HepG2 (cell line): ENCODE data around the gene REM2. TPM values are rescaled to one million over a fixed set of nuclear protein-coding genes. Genes with fewer than 3 reads are reported as not detected.

Source experiments
- CREBL2 ChIP-seq: sonication (generic); formaldehyde crosslinking; IDR thresholded peaks from 2 replicates; pipeline ENCODE4 v1.8.1; 2023; ENCODE audit warnings: missing genetic modification reagents, mild to moderate bottlenecking, borderline replicate concordance
- HNRNPK ChIP-seq: fragments of 200-400 bp; formaldehyde crosslinking; IDR thresholded peaks from 2 replicates; pipeline ENCODE4 v1.6.1; 2018; ENCODE audit warnings: low read length, low read depth, moderate library complexity, mild to moderate bottlenecking; ENCODE audit not compliant: poor library complexity, severe bottlenecking
- KLF16 ChIP-seq, 2 experiments: sonication (generic) in 1 of 2; formaldehyde crosslinking in 1 of 2; IDR thresholded peaks; 2 replicates each; pipeline versions ENCODE4 v1.6.1 to v1.8.0; 2016 to 2023; ENCODE audit warnings: missing genetic modification reagents in 2 of 2, missing compliant biosample characterization in 1 of 2
- NRL ChIP-seq: sonication (generic); formaldehyde crosslinking; IDR thresholded peaks from 2 replicates; pipeline ENCODE4 v1.5.0; 2020; ENCODE audit warnings: missing genetic modification reagents, mild to moderate bottlenecking, moderate library complexity, borderline replicate concordance
- PCBP2 ChIP-seq: fragments of 200-400 bp; formaldehyde crosslinking; optimal IDR thresholded peaks from 2 replicates; pipeline ENCODE3; 2018; ENCODE audit warnings: low read length, low read depth; ENCODE audit not compliant: poor library complexity, severe bottlenecking
- PHB2 ChIP-seq: fragments of 450-650 bp; IDR thresholded peaks from 2 replicates; pipeline ENCODE4 v1.6.1; 2018; ENCODE audit not compliant: partially characterized antibody
- PHF21A ChIP-seq: sonication (generic); formaldehyde crosslinking; IDR thresholded peaks from 2 replicates; pipeline ENCODE4 v1.5.0; 2020; ENCODE audit warnings: mild to moderate bottlenecking, missing genetic modification reagents
- POLR2AphosphoS2 ChIP-seq: IDR thresholded peaks from 2 replicates; pipeline ENCODE4 v1.6.1; 2011; ENCODE audit warnings: low read depth, low read length, improper control_type of control experiment
- PRDM15 ChIP-seq: sonication (generic); formaldehyde crosslinking; IDR thresholded peaks from 2 replicates; pipeline ENCODE4 v1.4.0; 2020; ENCODE audit warnings: missing genetic modification reagents
- ZKSCAN8 ChIP-seq: IDR thresholded peaks from 2 replicates; pipeline ENCODE4 v1.6.1; 2016; ENCODE audit warnings: borderline replicate concordance, missing genetic modification reagents, missing compliant biosample characterization
- ZNF382 ChIP-seq: sonication (generic); formaldehyde crosslinking; IDR thresholded peaks from 2 replicates; pipeline ENCODE4 v1.5.0; 2020; ENCODE audit warnings: missing genetic modification reagents, mild to moderate bottlenecking, borderline replicate concordance
- ZNF549 ChIP-seq: sonication (generic); formaldehyde crosslinking; IDR thresholded peaks from 2 replicates; pipeline ENCODE4 v1.5.0; 2020; ENCODE audit warnings: missing genetic modification reagents
- ZNF550 ChIP-seq: sonication (generic); formaldehyde crosslinking; IDR thresholded peaks from 2 replicates; pipeline ENCODE4 v1.4.0; 2020; ENCODE audit warnings: mild to moderate bottlenecking, missing genetic modification reagents, borderline replicate concordance
- ZNF558 ChIP-seq: sonication (generic); formaldehyde crosslinking; IDR thresholded peaks from 2 replicates; pipeline ENCODE4 v1.9.0; 2022; ENCODE audit warnings: mild to moderate bottlenecking, missing genetic modification reagents, borderline replicate concordance
- ZNF574 ChIP-seq: sonication (generic); formaldehyde crosslinking; IDR thresholded peaks from 2 replicates; pipeline ENCODE4 v1.4.0; 2020; ENCODE audit warnings: missing genetic modification reagents
- ZNF737 ChIP-seq: sonication (generic); formaldehyde crosslinking; IDR thresholded peaks from 2 replicates; pipeline ENCODE4 v1.5.0; 2020; ENCODE audit warnings: missing genetic modification reagents, mild to moderate bottlenecking, borderline replicate concordance
- ZNF879 ChIP-seq: sonication (generic); formaldehyde crosslinking; IDR thresholded peaks from 2 replicates; pipeline ENCODE4 v1.8.1; 2023; ENCODE audit warnings: missing genetic modification reagents
- ZNF891 ChIP-seq: sonication (generic); formaldehyde crosslinking; IDR thresholded peaks from 2 replicates; pipeline ENCODE4 v1.5.0; 2020; ENCODE audit warnings: mild to moderate bottlenecking, missing genetic modification reagents
- polyA plus RNA-seq, 8 experiments: library from polyadenylated mRNA; depleted of rRNA in 3 of 8; stranded (reverse) in 7 of 8; unstranded in 1 of 8; fragments of >200 nt; fragmentation: Illumina TruSeq in 4 of 8; extraction: Trizol in 4 of 8; gene quantifications; 2 replicates each; pipeline versions ENCODE4 v1.2.1 to v1.2.3, GENCODE V29; 2011 to 2016; ENCODE audit warnings: low read depth in 4 of 8, missing spikeins in 1 of 8, mixed read lengths in 1 of 8; ENCODE audit not compliant: insufficient read depth in 1 of 8
- total RNA-seq, 5 experiments: library from RNA; depleted of rRNA; stranded (reverse); fragments of >200 nt; fragmentation: Illumina TruSeq; extraction: Trizol; gene quantifications; 2 replicates each; pipeline ENCODE4 v1.2.3, GENCODE V29; 2016; ENCODE audit warnings: low read depth in 1 of 5

The REM2 gene
- total and polyA plus RNA-seq, 2 of the 13 experiments (the other 11 are each of a cell fraction or from before 2014, with no cell fraction given), result 0.20 TPM; not detected in 1

- TF ChIP-seq POLR2AphosphoS2 (no peak), ZNF891 (peak; percentile 92), ZNF879 (CRISPR knock-in tag) (peak; percentile 85; the same call in 1 of the 2 replicates), NRL (peak; percentile 96), ZNF737 (CRISPR knock-in tag) (peak; percentile 30; the same call in 1 of the 2 replicates), CREBL2 (CRISPR knock-in tag) (peak; percentile 95), ZNF574 (CRISPR knock-in tag) (peak; percentile 87), KLF16 (CRISPR knock-in tag; IDR thresholded peaks at IDR 0.05) (peak in 1 of 2 experiments; percentile 95; a peak in 2 of 4 replicates), ZNF549 (CRISPR knock-in tag) (0 out of 2 replicates have a peak, but pooled peaks have one; percentile 51), ZNF382 (no peak), ZNF550 (CRISPR knock-in tag) (0 out of 2 replicates have a peak, but pooled peaks have one; percentile 17), PCBP2 (peak; percentile 85), HNRNPK (peak; percentile 92), ZKSCAN8 (CRISPR knock-in tag) (peak; percentile 62; the same call in 1 of the 2 replicates), ZNF558 (CRISPR knock-in tag) (peak; percentile 89), PHB2 (no peak), PRDM15 (peak; percentile 62; the same call in 1 of the 2 replicates), PHF21A (CRISPR knock-in tag) (peak; percentile 96)
Measured at GRCh38 chr14:22871224-22872032, 11.6 kb upstream of the REM2 start, which contains the start of gene LRP10 (continued).
